K562 (cell line): Measurements from ENCODE around the gene ENO2. TPM values are rescaled to one million over a fixed set of nuclear protein-coding genes. Genes with fewer than 3 reads are reported as not detected.

Source experiments
- ATAC-seq: fragments of 200-7000 bp; cut with Tn5 transposase; 3 replicates; pipeline ENCODE4 v1.9.1; 2020; ENCODE audit warnings: moderate library complexity
- BruUV-seq: library from RNA; stranded (reverse); fragments of 400-500 nt; replicated peaks from 2 replicates; lab custom pipeline; 2021; lab: Mats Ljungman, UMichigan
- CTCF ChIA-PET: fragments of 300-600 bp; formaldehyde crosslinking; extraction: SDS; loops from one replicate; lab custom pipeline; 2021; ENCODE audit warnings: low intra/inter-chr PET ratio; lab: Yijun Ruan, JAX
- POLR2A ChIA-PET: fragments of 300-600, 350-650 bp; sonication (Branson Sonifier 250); formaldehyde crosslinking; extraction: SDS; loops from one replicate; lab custom pipeline; 2021; ENCODE audit warnings: antibody characterized with exemption, inconsistent platforms; lab: Yijun Ruan, JAX
- DNase-seq, 4 experiments: peaks; one replicate each; pipeline versions ENCODE4 v3.0.0 to v3.0.0-alpha.2; 2011 to 2018; ENCODE audit warnings: low spot score in 3 of 4, mixed read lengths in 3 of 4; ENCODE audit errors: extremely low read depth in 1 of 4
- FAIRE-seq: peaks from 2 replicates; lab custom pipeline; 2011; peaks lifted over from hg19 to GRCh38; lab: Jason Lieb, UNC
- H2AFZ ChIP-seq: 2 replicates; pipeline ENCODE4 v1.6.0; 2011; ENCODE audit warnings: low read depth, low read length, control low read depth, inconsistent platforms
- H3K27ac ChIP-seq: fragments of 200-600 bp; 3 replicates; pipeline ENCODE4 v1.8.0; 2011; ENCODE audit warnings: low read depth, mild to moderate bottlenecking, control low read depth, inconsistent platforms, low read length, moderate library complexity, mixed read lengths; ENCODE audit errors: extremely low read depth
- H3K27me3 ChIP-seq, 2 experiments: fragments of 300-600 bp in 1 of 2; 2 replicates in 1 of 2; 3 replicates in 1 of 2; pipeline versions ENCODE4 v1.6.0 to v1.8.0; 2011; ENCODE audit warnings: inconsistent platforms in 2 of 2, low read length in 2 of 2, mild to moderate bottlenecking in 1 of 2, mixed read lengths in 1 of 2, moderate library complexity in 1 of 2; ENCODE audit not compliant: control insufficient read depth in 2 of 2, insufficient read depth in 2 of 2
- H3K36me3 ChIP-seq: fragments of 300-600 bp; 3 replicates; pipeline ENCODE4 v1.8.0; 2011; ENCODE audit warnings: mild to moderate bottlenecking, low read length, inconsistent platforms; ENCODE audit not compliant: control insufficient read depth, insufficient read depth
- H3K4me1 ChIP-seq, 2 experiments: fragments of 200-600 bp in 1 of 2; replicated peaks in 1 of 2; 2 replicates in 1 of 2; 3 replicates in 1 of 2; pipeline versions ENCODE4 v1.5.1 to v1.8.0; 2011; ENCODE audit warnings: inconsistent platforms in 2 of 2, low read length in 2 of 2, mild to moderate bottlenecking in 1 of 2, mixed read lengths in 1 of 2, moderate library complexity in 1 of 2; ENCODE audit not compliant: control insufficient read depth in 2 of 2, insufficient read depth in 2 of 2
- H3K4me2 ChIP-seq: 2 replicates; pipeline ENCODE4 v1.6.1; 2011; ENCODE audit warnings: low read length, control low read depth, inconsistent platforms, mixed read lengths; ENCODE audit not compliant: insufficient read depth
- H3K4me3 ChIP-seq: fragments of 200-600 bp; sonication (generic), shearing (Covaris generic); 2 replicates; pipeline ENCODE4 v1.5.1; 2016; ENCODE audit warnings: control low read depth, inconsistent platforms
- H3K79me2 ChIP-seq: fragments of 200-600 bp; 3 replicates; pipeline ENCODE4 v1.8.0; 2011; ENCODE audit warnings: low read length, inconsistent platforms; ENCODE audit not compliant: control insufficient read depth, insufficient read depth
- H3K9ac ChIP-seq, 2 experiments: 2 replicates each; pipeline versions ENCODE4 v1.6.0 to v1.6.1; 2011; ENCODE audit warnings: low read depth in 2 of 2, low read length in 2 of 2, control low read depth in 1 of 2, inconsistent platforms in 1 of 2, mild to moderate bottlenecking in 1 of 2, mixed read lengths in 1 of 2; ENCODE audit not compliant: insufficient read depth in 1 of 2
- H3K9me1 ChIP-seq: one replicate; pipeline ENCODE4 v1.6.0; 2011; ENCODE audit warnings: inconsistent platforms, mild to moderate bottlenecking, low read length, moderate library complexity; ENCODE audit not compliant: control insufficient read depth, insufficient read depth
- H3K9me3 ChIP-seq: replicated peaks from 2 replicates; pipeline ENCODE4 v1.5.1; 2011; ENCODE audit warnings: low read depth, low read length, inconsistent platforms; ENCODE audit not compliant: control insufficient read depth, insufficient read depth
- H4K20me1 ChIP-seq: replicated peaks from 2 replicates; pipeline ENCODE4 v1.6.1; 2011; ENCODE audit warnings: low read length, inconsistent platforms, mixed read lengths; ENCODE audit not compliant: control insufficient read depth, insufficient read depth
- ARID2 ChIP-seq: fragments of 450-650 bp; IDR thresholded peaks from 2 replicates; pipeline ENCODE4 v1.6.1; 2017; ENCODE audit warnings: antibody characterized with exemption, mild to moderate bottlenecking
- BMI1 ChIP-seq: fragments of 150-350 bp; IDR thresholded peaks from 2 replicates; pipeline ENCODE4 v1.6.1; 2014; ENCODE audit warnings: low read length
- HDAC1 ChIP-seq, 2 experiments: fragments of 450-650 bp; IDR thresholded peaks; 2 replicates each; pipeline ENCODE4 v1.6.1; 2016 to 2017; ENCODE audit warnings: inconsistent platforms in 1 of 2, mild to moderate bottlenecking in 1 of 2, moderate library complexity in 1 of 2
- HEY1 ChIP-seq: fragments of 250-450 bp; sonication (Bioruptor Pico); IDR thresholded peaks from 2 replicates; pipeline ENCODE4 v1.5.0; 2020; ENCODE audit warnings: mild to moderate bottlenecking, moderate library complexity, borderline replicate concordance
- KLF16 ChIP-seq: IDR thresholded peaks from 2 replicates; pipeline ENCODE4 v1.6.1; 2016; ENCODE audit warnings: antibody characterized with exemption
- MXD1 ChIP-seq: fragments of 250-450 bp; sonication (Bioruptor Pico); IDR thresholded peaks from 2 replicates; pipeline ENCODE4 v1.8.0; 2021; ENCODE audit warnings: borderline replicate concordance, mild to moderate bottlenecking, moderate library complexity; ENCODE audit not compliant: poor library complexity, severe bottlenecking
- NEUROD1 ChIP-seq: fragments of 150-350 bp; IDR thresholded peaks from 2 replicates; pipeline ENCODE4 v1.6.1; 2014; ENCODE audit warnings: borderline replicate concordance, low read length, low read depth; ENCODE audit not compliant: partially characterized antibody
- RBM17 ChIP-seq: fragments of 200-400 bp; formaldehyde crosslinking; IDR thresholded peaks from 2 replicates; pipeline ENCODE4 v1.6.1; 2017; ENCODE audit warnings: low read depth, mild to moderate bottlenecking, low read length, borderline replicate concordance
- SAFB ChIP-seq: fragments of 200-400 bp; formaldehyde crosslinking; IDR thresholded peaks from 2 replicates; pipeline ENCODE4 v1.6.1; 2017; ENCODE audit warnings: low read depth, low read length, borderline replicate concordance
- SNRNP70 ChIP-seq: fragments of 200-400 bp; formaldehyde crosslinking; optimal IDR thresholded peaks from 2 replicates; pipeline ENCODE3; 2017; ENCODE audit warnings: low read depth, low read length
- TOE1 ChIP-seq, 2 experiments: fragments of 450-650 bp in 1 of 2; sonication (generic) in 1 of 2; formaldehyde crosslinking in 1 of 2; IDR thresholded peaks; 2 replicates each; pipeline versions ENCODE4 v1.7.1 to v1.8.0; 2016 to 2022; ENCODE audit warnings: borderline replicate concordance in 2 of 2, mild to moderate bottlenecking in 2 of 2, antibody characterized with exemption in 1 of 2, inconsistent platforms in 1 of 2, low read depth in 1 of 2, missing genetic modification reagents in 1 of 2, moderate library complexity in 1 of 2
- ZBTB8A ChIP-seq: fragments of 450-650 bp; IDR thresholded peaks from 2 replicates; pipeline ENCODE4 v1.6.1; 2018; ENCODE audit warnings: mild to moderate bottlenecking, moderate library complexity; ENCODE audit not compliant: partially characterized antibody
- WGBS: fragments of 100-300 bp; shearing (Covaris generic); methylation state at CpG from one replicate; pipeline ENCODE4 v1.1.6; 2016; ENCODE audit warnings: low coverage, mixed read lengths; ENCODE audit not compliant: insufficient coverage; ENCODE audit errors: missing lambda C conversion rate; 5-methylcytosine and 5-hydroxymethylcytosine counted together
- in situ Hi-C: fragments of 300-500 bp; cut with MboI; formaldehyde crosslinking; loops from 4 replicates; pipeline ENCODE4 v1.15.0; 2018; ENCODE audit warnings: inconsistent platforms, mixed read lengths
- intact Hi-C: fragments of 100-400 bp; cut with micrococcal nuclease; formaldehyde crosslinking; loops from 2 replicates; pipeline ENCODE4 v1.14.2; 2022
- polyA plus RNA-seq, 8 experiments: library from polyadenylated mRNA; depleted of rRNA in 4 of 8; stranded (reverse) in 5 of 8; unstranded in 3 of 8; fragments of >200 nt; fragmentation: Nextera tagmentation in 2 of 8; fragmentation: Illumina TruSeq in 1 of 8; extraction: Ambion mirVana in 2 of 8; extraction: Trizol in 1 of 8; gene quantifications; 2 replicates each; pipeline versions ENCODE4 v1.2.1 to v1.2.3, GENCODE V29; 2011 to 2014; ENCODE audit warnings: inconsistent platforms in 1 of 8, missing spikeins in 1 of 8
- total RNA-seq, 7 experiments: library from RNA; depleted of rRNA in 6 of 7; stranded (reverse); fragments of >200 nt in 6 of 7; fragmentation: Illumina TruSeq in 2 of 7; extraction: Trizol in 2 of 7; gene quantifications; 2 replicates each; pipeline versions ENCODE4 v1.2.1 to v1.2.3, GENCODE V29; 2011 to 2021; ENCODE audit warnings: low replicate concordance in 1 of 7
- TF ChIP-seq, protein P1 (sequence below), 2 experiments: fragments of 450-650 bp in 1 of 2; sonication (generic) in 1 of 2; formaldehyde crosslinking; conservative IDR thresholded peaks; 2 replicates each; pipeline versions ENCODE4 v1.4.0 to v1.8.1; 2020 to 2022; ENCODE audit warnings: mild to moderate bottlenecking in 1 of 2, missing genetic modification reagents in 1 of 2

Gene ENO2
- total and polyA plus RNA-seq, 9 of the 15 experiments (the other 6 are each of a cell fraction or from before 2014, with no cell fraction given) = 10.9 to 43.3 (median 21.0) TPM

DNA sequence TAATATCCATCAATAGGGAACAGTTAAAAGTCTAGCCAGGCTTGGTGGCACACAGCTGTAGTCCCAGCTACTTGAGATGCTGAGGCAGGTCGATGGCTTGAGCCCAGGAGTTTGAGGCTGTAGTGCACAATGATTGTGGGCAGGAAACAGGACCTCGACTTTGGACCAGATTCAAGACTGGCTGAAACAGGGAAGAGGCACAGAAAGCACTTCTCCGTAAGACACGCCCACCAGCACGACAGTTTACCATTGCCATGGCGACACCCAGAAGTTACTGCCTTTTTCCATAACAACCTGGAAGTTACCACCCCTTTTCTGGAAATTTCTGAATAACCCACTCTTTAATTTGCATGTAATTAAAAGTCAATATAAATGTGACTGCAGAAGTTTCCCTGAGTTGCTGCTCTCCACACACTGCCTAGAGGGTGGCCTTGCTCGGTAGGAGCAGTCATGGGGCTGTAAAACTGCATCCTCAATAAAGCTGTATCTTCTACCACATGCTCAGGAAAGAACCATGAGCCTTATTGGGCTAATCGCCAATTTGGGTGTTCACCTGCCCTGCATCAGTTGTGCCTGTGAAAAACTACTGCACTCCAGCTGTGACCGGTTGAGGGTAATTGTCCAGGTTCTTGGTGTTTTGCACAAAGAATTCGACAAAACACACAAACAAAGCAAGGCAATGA, 14.4 kb upstream of the ENO2 start (continued):
- no peak for TF ChIP-seq RBM17
- no peak for TF ChIP-seq KLF16
- no peak for TF ChIP-seq NEUROD1
- peak; percentile 82 for TF ChIP-seq BMI1
- TF ChIP-seq, all 486 proteins: peak for 9

DNA sequence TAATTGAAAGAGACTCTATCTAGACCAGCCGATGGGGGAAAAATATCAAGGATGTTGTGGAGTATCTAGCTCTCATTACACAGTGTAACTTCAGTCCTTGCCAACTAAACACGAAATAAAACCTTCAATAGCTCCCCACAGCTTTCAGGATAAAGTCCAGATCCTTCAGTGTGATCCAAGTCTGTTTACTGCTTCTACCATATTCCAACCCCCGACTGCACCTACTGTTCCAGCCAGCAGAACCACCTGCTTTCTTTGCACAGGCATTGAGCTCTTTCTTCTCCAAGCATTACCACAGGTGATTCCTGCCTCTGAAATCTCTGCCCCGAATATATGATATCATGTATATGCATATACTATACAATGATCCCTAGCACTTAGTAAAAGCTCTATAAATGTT, 11.9 kb upstream of the ENO2 start:
- Histone ChIP-seq H3K9ac (no peak overlapping the region), H3K9me3 (no peaks in the 10 kb centered on the region; the same call in 1 of the 2 replicates), H3K27me3 (no peaks in the 10 kb centered on the region), H3K4me1 (peaks cover 13 to 25% of the 10 kb centered on the region in 2 experiments), H3K9me1 (no peaks in the 10 kb centered on the region), H3K27ac (no peak overlapping the region), H4K20me1 (no peaks in the 10 kb centered on the region), H3K4me2 (no peak overlapping the region), H3K36me3 (no peaks in the 10 kb centered on the region), H2AFZ (no peak overlapping the region), H3K79me2 (no peaks in the 10 kb centered on the region), H3K4me3 (no peak overlapping the region)
- in situ Hi-C loops = no loop called here
- 60% methylated on average over 4 of the region's 4 CpGs for WGBS
- no peak for FAIRE-seq
- no peak for TF ChIP-seq SNRNP70
- no peak for TF ChIP-seq SAFB
- no peak for TF ChIP-seq HDAC1 (IDR thresholded peaks at IDR 0.05)
- TF ChIP-seq HEY1 (CRISPR knock-in tag) = no peak
- TF ChIP-seq MXD1 (CRISPR knock-in tag) = no peak
- no peak for TF ChIP-seq ZBTB8A
- no peak for TF ChIP-seq ARID2
- TF ChIP-seq TOE1 (IDR thresholded peaks at IDR 0.05; ENCODE audit: borderline replicate concordance) = no peak
- TF ChIP-seq TOE1 (CRISPR knock-in tag; IDR thresholded peaks at IDR 0.05; ENCODE audit: borderline replicate concordance, low read depth) = no peak
- TF ChIP-seq, protein P1, sequence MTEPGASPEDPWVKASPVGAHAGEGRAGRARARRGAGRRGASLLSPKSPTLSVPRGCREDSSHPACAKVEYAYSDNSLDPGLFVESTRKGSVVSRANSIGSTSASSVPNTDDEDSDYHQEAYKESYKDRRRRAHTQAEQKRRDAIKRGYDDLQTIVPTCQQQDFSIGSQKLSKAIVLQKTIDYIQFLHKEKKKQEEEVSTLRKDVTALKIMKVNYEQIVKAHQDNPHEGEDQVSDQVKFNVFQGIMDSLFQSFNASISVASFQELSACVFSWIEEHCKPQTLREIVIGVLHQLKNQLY (CRISPR knock-in tag; conservative IDR thresholded peaks at IDR 0.05) = no peak
- intact Hi-C loops = no loop called here
- no TSS peak for BruUV-seq
- CTCF ChIA-PET = no interaction called here
- POLR2A ChIA-PET = interaction anchor here (0.6 to 0.9 kb wide), 3 partner anchors 12 to 44 kb away, joined by 3 to 5 read pairs (median 3); no protein-coding TSS in a partner anchor
- no peak for ATAC-seq
- no peak for DNase-seq
